RWPE2 (cell line): ENCODE measurements around the gene CNTNAP2.

Experiments
- ATAC-seq: fragments of 200-7000 bp; cut with Tn5 transposase; 3 replicates; pipeline ENCODE4 v1.9.1; 2021; ENCODE audit warnings: low read depth
- DNase-seq: peaks from one replicate; pipeline ENCODE4 v3.0.0-alpha.2; 2020; ENCODE audit warnings: low spot score
- H3K27ac ChIP-seq: fragments of 450-650 bp; 2 replicates; pipeline ENCODE4 v1.5.1; 2017; ENCODE audit warnings: mild to moderate bottlenecking; ENCODE audit not compliant: poor library complexity, severe bottlenecking
- H3K27me3 ChIP-seq: fragments of 250-450 bp; sonication (Bioruptor Pico); 2 replicates; pipeline ENCODE4 v1.5.1; 2021; ENCODE audit warnings: mild to moderate bottlenecking, moderate library complexity; ENCODE audit not compliant: insufficient read depth, poor library complexity, severe bottlenecking
- H3K36me3 ChIP-seq: fragments of 250-450 bp; sonication (Bioruptor Pico); 2 replicates; pipeline ENCODE4 v1.5.1; 2020; ENCODE audit warnings: low read depth, mild to moderate bottlenecking, moderate library complexity
- H3K4me1 ChIP-seq: fragments of 250-450 bp; sonication (Bioruptor Pico); 2 replicates; pipeline ENCODE4 v1.5.1; 2021; ENCODE audit warnings: mild to moderate bottlenecking, moderate library complexity; ENCODE audit not compliant: insufficient read depth, poor library complexity, severe bottlenecking
- H3K4me3 ChIP-seq: fragments of 250-450 bp; sonication (Bioruptor Pico); 2 replicates; pipeline ENCODE4 v1.5.1; 2021; ENCODE audit warnings: mild to moderate bottlenecking, moderate library complexity; ENCODE audit not compliant: severe bottlenecking
- H3K9me3 ChIP-seq: fragments of 250-450 bp; sonication (Bioruptor Pico); 2 replicates; pipeline ENCODE4 v1.5.1; 2021; ENCODE audit warnings: mild to moderate bottlenecking, moderate library complexity; ENCODE audit not compliant: severe bottlenecking
- TF ChIP-seq, protein P1 (sequence below): fragments of 450-650 bp; IDR thresholded peaks from one replicate; pipeline ENCODE4 v1.5.1; 2017; ENCODE audit warnings: mild to moderate bottlenecking, moderate library complexity; ENCODE audit not compliant: poor library complexity, severe bottlenecking

The CNTNAP2 gene

DNA sequence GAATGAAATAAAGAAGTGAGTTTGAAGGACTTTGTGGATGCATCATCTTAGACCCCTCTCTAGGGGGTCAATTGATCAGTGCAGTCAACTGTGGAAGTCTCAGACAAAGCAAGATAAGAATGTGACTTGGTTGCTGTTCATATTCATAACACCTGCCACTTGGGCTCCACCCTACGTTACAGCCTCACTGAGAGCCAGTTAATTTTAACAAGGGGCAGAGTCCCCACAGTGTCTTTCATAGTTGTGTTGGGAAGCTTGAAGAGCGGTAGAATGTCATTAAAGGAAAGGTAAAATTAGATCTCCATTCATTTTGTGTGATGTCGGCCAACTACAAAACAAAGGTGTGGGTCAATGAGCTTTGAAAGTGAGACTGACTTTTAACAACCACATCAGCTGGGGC is 2031.9 kb downstream of the CNTNAP2 start:
- Histone ChIP-seq H3K4me3 (no peak overlapping the region), H3K27ac (no peak overlapping the region), H3K4me1 (no peaks in the 10 kb centered on the region), H3K9me3 (no peaks in the 10 kb centered on the region), H3K36me3 (no peaks in the 10 kb centered on the region), H3K27me3 (no peaks in the 10 kb centered on the region)
- TF ChIP-seq, protein P1, sequence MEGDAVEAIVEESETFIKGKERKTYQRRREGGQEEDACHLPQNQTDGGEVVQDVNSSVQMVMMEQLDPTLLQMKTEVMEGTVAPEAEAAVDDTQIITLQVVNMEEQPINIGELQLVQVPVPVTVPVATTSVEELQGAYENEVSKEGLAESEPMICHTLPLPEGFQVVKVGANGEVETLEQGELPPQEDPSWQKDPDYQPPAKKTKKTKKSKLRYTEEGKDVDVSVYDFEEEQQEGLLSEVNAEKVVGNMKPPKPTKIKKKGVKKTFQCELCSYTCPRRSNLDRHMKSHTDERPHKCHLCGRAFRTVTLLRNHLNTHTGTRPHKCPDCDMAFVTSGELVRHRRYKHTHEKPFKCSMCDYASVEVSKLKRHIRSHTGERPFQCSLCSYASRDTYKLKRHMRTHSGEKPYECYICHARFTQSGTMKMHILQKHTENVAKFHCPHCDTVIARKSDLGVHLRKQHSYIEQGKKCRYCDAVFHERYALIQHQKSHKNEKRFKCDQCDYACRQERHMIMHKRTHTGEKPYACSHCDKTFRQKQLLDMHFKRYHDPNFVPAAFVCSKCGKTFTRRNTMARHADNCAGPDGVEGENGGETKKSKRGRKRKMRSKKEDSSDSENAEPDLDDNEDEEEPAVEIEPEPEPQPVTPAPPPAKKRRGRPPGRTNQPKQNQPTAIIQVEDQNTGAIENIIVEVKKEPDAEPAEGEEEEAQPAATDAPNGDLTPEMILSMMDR, result no peak
- ATAC-seq, result no peak
- DNase-seq, result no peak

DNA sequence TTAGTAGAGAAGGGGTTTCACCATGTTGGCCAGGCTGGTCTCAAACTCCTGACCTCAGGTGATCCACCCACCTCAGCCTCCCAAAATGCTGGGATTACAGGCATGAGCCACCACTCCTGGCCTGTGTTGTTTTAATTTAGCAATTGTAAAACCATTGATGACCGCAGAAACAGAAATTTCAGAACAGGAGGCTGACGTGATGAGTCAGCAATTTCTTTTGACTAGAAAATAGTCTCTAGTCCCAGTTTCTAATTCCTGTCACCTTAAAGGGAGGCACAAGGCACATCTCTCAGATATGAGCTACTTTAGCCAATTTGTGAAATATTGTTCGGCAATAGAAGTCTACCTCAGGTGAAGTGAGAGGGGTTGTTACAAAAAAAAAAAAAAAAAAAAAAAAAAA is 2033.1 kb downstream of the CNTNAP2 start:
- no peak overlapping the region for H3K27ac ChIP-seq
- DNase-seq (no peak), ATAC-seq (no peak)
- H3K36me3 ChIP-seq, result no peaks in the 10 kb centered on the region
- no peaks in the 10 kb centered on the region for H3K9me3 ChIP-seq
- no peaks in the 10 kb centered on the region for H3K27me3 ChIP-seq
- H3K4me1 ChIP-seq, result no peaks in the 10 kb centered on the region
- TF ChIP-seq, protein P1, result no peak
- H3K4me3 ChIP-seq, result no peak overlapping the region

DNA sequence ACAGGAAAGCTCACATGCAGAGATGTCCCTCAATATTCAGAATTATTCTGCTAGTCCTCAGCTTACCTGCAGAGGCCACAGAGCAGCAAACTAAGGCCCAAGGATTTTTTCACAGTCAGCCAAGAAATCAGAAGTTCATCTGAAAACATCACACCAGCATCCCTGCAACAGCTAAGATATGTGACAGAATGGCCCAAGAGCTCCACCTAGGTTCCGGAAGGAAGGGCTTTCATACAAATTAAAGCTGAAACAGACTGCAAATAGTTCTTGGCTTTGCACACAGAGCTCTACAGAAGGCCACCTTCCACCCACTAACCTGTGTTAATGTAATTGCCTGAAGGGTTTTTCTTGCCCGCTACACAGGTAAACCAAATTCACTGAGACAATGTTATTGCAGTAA is 2035.2 kb downstream of the CNTNAP2 start:
- H3K27me3 ChIP-seq, result no peaks in the 10 kb centered on the region
- H3K4me3 ChIP-seq, result no peak overlapping the region
- H3K9me3 ChIP-seq, result no peaks in the 10 kb centered on the region
- H3K27ac ChIP-seq, result no peak overlapping the region
- TF ChIP-seq, protein P1, result no peak
- no peaks in the 10 kb centered on the region for H3K36me3 ChIP-seq
- ATAC-seq (no peak), DNase-seq (no peak)
- H3K4me1 ChIP-seq, result no peaks in the 10 kb centered on the region

DNA sequence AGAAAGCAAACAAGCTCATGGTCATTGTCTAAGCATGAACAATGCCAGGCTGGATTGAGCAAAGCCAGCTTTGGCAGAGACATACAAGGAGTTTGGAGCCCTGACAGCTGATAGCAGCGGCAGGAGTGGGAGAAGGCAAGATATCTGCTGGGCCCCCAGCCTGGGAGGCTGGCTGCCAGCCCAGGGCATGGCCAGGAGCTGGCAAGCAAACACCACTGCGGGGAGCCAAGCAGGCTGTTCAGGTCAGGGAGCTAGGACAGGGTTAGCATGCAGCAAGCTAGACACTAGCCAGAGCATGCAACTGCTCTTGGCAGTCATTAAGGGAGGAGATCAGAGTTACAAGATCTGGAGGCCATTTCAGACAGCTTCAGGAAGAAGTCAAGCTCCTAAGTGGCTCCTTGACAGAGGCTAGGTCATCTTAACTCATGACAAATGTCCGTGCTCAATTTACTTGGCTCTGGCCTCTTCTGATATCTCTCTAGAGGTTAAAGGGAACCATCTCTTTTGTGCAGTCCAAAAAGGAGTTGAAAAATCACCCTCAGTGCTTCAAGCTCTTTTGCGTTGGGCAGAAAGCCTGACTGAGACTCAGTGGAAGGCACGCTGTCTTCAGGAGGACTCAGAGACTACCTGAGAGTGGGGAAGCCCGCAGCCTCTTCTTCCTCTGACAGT is 2037.1 kb downstream of the CNTNAP2 start:
- no peaks in the 10 kb centered on the region for H3K9me3 ChIP-seq
- no peaks in the 10 kb centered on the region for H3K27me3 ChIP-seq
- no peak overlapping the region for H3K27ac ChIP-seq
- no peak overlapping the region for H3K4me3 ChIP-seq
- ATAC-seq (no peak), DNase-seq (no peak)
- no peaks in the 10 kb centered on the region for H3K4me1 ChIP-seq
- TF ChIP-seq, protein P1, result no peak
- no peaks in the 10 kb centered on the region for H3K36me3 ChIP-seq

DNA sequence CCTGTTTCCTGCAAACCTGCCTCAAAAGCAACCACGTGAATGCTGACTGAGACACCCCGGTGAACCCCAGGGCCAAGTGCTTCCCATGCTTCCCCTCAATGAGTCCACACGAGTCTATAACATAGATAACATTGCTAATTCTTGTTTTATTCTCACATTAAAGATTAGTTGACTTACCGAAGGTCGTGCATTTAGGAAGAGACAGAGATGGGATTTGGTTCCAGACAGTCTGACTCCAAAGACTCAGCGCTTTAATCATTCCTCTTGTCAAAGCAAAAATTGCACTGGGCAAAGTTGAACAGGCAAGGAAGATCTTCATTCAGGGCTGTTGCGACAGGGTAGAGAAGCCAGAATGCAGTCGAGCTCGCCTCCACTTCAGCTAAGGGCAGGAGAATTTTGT is 2038.4 kb downstream of the CNTNAP2 start:
- Histone ChIP-seq H3K4me1 (no peaks in the 10 kb centered on the region), H3K4me3 (no peak overlapping the region)

More for the DNA sequence above, 2038.4 kb downstream of the CNTNAP2 start:
- DNase-seq, result no peak
- Histone ChIP-seq H3K27me3 (no peaks in the 10 kb centered on the region), H3K9me3 (no peaks in the 10 kb centered on the region), H3K36me3 (no peaks in the 10 kb centered on the region), H3K27ac (no peak overlapping the region)
- TF ChIP-seq, protein P1, result no peak
- no peak for ATAC-seq
